Activated T-cell treated with anti-CD3 and anti-CD28 coated beads, Interleukin-2, amount 50 U/mL, for 24 hours (primary cell): Measurements from ENCODE around the gene RTN4.
A peak's percentile ranks its signal among the peaks of the same experiment; 100 is the strongest.
"Not testable (repeated sequence)": the region's sequence is repeated elsewhere in the genome, so short reads cannot be mapped to it uniquely, and the experiment has no call there.

Experiments
- DNase-seq: peaks from one replicate; pipeline ENCODE4 v3.0.0-alpha.2; 2020
- H3K27ac Mint-ChIP-seq: 2 replicates; pipeline ENCODE4 v1.8.0; 2020; ENCODE audit warnings: mild to moderate bottlenecking, mixed read lengths
- H3K27me3 Mint-ChIP-seq: 2 replicates; pipeline ENCODE4 v1.8.0; 2020; ENCODE audit warnings: mixed read lengths
- H3K36me3 Mint-ChIP-seq: 2 replicates; pipeline ENCODE4 v1.8.0; 2020; ENCODE audit warnings: low read depth, mixed read lengths
- H3K4me1 Mint-ChIP-seq: 2 replicates; pipeline ENCODE4 v1.8.0; 2020; ENCODE audit warnings: low read depth, mixed read lengths
- H3K4me3 Mint-ChIP-seq: 2 replicates; pipeline ENCODE4 v1.8.0; 2020; ENCODE audit warnings: mild to moderate bottlenecking, moderate library complexity, mixed read lengths
- H3K9me3 Mint-ChIP-seq: 2 replicates; pipeline ENCODE4 v1.8.0; 2020; ENCODE audit warnings: mixed read lengths

The RTN4 gene, protein sequence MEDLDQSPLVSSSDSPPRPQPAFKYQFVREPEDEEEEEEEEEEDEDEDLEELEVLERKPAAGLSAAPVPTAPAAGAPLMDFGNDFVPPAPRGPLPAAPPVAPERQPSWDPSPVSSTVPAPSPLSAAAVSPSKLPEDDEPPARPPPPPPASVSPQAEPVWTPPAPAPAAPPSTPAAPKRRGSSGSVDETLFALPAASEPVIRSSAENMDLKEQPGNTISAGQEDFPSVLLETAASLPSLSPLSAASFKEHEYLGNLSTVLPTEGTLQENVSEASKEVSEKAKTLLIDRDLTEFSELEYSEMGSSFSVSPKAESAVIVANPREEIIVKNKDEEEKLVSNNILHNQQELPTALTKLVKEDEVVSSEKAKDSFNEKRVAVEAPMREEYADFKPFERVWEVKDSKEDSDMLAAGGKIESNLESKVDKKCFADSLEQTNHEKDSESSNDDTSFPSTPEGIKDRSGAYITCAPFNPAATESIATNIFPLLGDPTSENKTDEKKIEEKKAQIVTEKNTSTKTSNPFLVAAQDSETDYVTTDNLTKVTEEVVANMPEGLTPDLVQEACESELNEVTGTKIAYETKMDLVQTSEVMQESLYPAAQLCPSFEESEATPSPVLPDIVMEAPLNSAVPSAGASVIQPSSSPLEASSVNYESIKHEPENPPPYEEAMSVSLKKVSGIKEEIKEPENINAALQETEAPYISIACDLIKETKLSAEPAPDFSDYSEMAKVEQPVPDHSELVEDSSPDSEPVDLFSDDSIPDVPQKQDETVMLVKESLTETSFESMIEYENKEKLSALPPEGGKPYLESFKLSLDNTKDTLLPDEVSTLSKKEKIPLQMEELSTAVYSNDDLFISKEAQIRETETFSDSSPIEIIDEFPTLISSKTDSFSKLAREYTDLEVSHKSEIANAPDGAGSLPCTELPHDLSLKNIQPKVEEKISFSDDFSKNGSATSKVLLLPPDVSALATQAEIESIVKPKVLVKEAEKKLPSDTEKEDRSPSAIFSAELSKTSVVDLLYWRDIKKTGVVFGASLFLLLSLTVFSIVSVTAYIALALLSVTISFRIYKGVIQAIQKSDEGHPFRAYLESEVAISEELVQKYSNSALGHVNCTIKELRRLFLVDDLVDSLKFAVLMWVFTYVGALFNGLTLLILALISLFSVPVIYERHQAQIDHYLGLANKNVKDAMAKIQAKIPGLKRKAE

DNA sequence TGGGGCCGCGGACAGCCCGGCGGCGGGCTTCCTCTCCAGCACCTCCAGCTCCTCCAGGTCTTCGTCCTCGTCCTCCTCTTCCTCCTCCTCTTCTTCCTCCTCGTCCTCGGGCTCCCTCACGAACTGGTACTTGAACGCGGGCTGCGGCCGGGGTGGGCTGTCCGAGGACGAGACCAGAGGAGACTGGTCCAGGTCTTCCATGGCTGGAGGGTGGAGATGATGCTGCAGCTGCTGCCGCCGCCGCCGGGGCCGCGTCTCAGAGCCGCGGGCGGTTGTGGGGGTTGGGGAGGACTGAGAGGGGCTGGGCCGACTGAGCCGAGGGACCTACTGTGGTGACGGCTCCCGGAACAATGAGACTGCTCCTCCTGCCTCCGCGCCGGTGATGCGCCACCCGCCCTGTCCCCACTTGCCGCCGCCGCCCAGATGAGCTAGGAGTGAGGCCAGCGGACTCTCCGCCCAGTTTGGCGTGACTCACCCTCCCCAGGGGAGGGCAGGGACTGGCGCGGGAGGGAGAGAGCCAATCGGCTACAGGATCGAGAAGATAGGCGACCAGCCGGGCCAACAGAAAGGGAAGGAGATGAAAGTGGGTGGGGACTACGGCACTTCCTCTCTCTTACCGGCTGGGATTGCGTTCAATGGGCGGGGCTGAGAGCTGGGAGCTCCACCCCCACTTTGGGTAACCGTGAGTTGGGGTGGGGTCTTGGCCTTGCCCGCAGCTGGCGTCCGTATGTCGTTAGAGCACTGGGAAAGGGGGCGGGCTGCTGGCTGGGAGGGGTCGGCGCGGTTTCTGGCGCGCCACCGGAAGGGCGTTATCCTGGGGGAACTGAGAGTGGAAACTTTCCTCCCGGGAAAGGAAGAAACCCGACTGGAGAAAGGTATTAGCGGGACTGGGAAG is at the start of gene RTN4:
RTN4 (minus strand) TSS at position 352 of the 895 bp plus-strand sequence; CDS start at position 201, 151 bp downstream.
- H3K4me3 Mint-ChIP-seq, result peak within 1 kb of the TSS; percentile 100
- H3K36me3 Mint-ChIP-seq, result peaks cover 24% of the 10 kb centered on the region
- H3K27me3 Mint-ChIP-seq, result no peaks in the 10 kb centered on the region
- H3K9me3 Mint-ChIP-seq, result no peaks in the 10 kb centered on the region
- H3K27ac Mint-ChIP-seq, result peak within 1 kb of the TSS; percentile 100
- peaks cover 62% of the 10 kb centered on the region for H3K4me1 Mint-ChIP-seq
- DNase-seq, result peak; percentile 98

DNA sequence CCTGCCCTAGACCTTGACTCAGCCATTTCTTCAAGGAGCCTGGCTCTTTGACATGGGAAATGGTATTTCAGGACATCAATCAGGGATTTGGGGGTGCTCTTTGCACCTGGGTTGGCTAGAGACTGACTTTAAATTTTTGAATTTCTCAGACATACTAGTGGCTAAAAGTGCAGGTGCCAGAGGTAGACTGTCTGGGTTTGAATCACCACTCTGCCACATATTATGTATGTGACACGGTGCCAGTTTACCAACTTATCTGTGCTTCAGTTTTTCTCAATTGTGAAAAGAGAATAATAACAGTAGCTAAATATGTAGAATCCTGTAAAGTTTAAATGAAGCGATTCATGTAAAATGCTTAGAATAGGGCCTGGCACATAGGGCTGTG is 49.2 kb upstream of the RTN4 start:
- Mint-ChIP-seq H3K4me3 (no peak overlapping the region), H3K36me3 (no peaks in the 10 kb centered on the region), H3K27me3 (no peaks in the 10 kb centered on the region), H3K27ac (peak overlapping the region; percentile 76), H3K4me1 (peaks cover 16% of the 10 kb centered on the region), H3K9me3 (no peaks in the 10 kb centered on the region)
- no peak for DNase-seq

DNA sequence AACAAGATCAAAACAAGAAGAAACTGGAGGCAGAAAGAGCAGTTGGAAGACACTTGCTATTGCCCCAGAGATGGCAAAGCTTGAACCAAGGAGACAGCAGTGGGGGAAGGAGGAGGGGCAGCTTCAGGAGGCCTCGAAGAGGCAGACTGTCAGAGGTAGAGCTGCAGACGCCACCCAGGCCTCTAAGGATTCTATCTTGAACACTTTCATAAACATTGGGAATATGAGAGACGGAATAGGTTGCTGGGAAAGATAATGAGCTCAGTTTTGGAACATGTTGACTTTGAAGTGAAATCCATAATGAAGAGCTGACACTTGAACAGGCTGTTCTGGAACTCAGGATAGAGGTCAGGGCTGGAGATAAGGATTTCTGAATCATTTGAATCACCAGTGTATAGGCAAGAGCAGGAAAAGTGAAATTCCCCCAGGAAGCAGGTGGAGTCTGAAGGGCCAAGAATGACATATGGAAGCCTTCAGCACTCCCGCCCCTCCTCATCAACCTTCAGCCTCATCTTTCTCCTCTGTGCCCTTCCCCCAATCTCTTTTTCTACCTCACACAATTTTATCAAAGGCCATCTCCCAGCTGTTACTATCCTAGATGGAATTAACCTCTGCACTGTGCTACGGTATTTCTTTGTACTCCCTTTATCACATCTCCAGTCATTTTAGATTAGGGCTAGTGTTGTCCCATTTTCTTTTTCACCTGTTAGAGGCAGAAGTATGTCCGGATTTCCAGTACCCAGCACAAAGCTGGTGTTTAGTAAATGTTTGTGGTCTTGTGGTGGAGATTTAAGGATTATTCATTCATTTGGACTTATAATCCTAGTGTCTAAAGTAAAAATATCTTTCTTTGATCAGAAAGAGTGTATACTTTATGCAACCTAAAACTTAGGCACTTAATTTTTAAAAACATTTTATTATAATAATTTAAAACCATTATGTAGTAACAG is 47.5 kb upstream of the RTN4 start:
- Mint-ChIP-seq H3K4me3 (no peak overlapping the region), H3K36me3 (no peaks in the 10 kb centered on the region), H3K4me1 (peaks cover 16% of the 10 kb centered on the region), H3K9me3 (no peaks in the 10 kb centered on the region), H3K27me3 (no peaks in the 10 kb centered on the region), H3K27ac (no peak overlapping the region)
- DNase-seq, result no peak

DNA sequence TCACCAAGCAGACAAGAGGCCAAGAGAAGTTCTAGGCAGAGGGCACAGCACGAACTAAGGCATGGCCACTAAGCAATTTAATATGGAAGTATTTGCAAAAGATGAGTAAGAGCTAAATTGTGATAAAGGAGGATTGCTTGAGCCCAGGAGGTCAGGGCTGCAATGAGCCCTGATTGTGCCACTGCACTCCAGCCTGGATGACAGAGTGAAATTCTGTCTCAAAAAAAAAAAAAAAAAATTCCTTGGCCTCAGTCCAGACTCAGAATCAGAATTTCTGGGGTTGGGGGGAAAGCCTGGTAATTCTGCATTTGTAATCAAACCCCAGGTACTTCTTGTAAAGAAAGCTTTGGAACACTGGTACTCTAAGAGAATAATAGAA is 46.8 kb upstream of the RTN4 start:
- H3K4me1 Mint-ChIP-seq, result peaks cover 20% of the 10 kb centered on the region
- no peak overlapping the region for H3K4me3 Mint-ChIP-seq
- no peaks in the 10 kb centered on the region for H3K36me3 Mint-ChIP-seq
- no peaks in the 10 kb centered on the region for H3K27me3 Mint-ChIP-seq
- H3K27ac Mint-ChIP-seq, result no peak overlapping the region
- H3K9me3 Mint-ChIP-seq, result no peaks in the 10 kb centered on the region
- DNase-seq, result no peak

DNA sequence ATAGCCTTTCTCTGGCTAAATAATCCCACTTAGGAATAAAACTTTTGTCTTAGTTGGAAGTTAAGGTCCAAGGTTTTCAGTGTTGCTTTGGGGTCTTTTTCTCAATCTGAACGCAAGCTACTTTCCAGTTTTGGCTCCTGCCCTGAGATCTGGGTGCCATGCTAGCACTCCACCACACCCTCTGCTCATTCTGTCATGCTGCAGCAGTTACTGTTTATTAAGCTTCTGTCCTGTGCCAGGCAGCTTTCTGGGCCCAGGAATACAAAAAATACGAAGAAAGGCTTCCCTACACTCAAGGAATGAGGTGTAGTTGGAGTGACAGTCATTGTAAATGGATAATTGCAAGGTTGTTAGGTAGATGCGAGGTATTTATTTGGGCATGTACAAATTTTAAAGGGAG is 46.3 kb upstream of the RTN4 start:
- Mint-ChIP-seq H3K36me3 (no peaks in the 10 kb centered on the region), H3K4me3 (no peak overlapping the region), H3K9me3 (no peaks in the 10 kb centered on the region), H3K27ac (no peak overlapping the region), H3K27me3 (no peaks in the 10 kb centered on the region), H3K4me1 (peaks cover 20% of the 10 kb centered on the region)
- DNase-seq, result no peak

DNA sequence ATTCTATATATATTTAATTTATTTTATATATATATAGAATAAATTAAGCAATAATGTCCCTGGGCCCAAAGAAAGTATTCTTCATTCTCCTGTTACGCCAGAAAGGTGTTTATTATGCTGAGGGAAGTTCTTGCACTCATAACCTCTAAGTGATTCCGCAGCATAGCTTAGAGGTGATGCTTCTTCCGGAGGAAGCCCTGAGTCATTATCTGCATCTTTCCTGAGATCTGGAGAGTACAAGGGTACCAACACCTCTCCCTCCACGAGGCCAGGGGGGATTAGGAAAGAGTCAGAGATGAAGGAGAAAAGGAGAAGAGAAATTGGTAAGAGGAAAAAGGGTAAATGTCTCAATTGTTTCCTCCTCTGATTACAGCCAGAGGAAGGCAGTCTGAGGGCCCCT is 43.1 kb upstream of the RTN4 start:
- Mint-ChIP-seq H3K27ac (no peak overlapping the region), H3K4me1 (peaks cover 6% of the 10 kb centered on the region), H3K36me3 (no peaks in the 10 kb centered on the region), H3K9me3 (no peaks in the 10 kb centered on the region), H3K27me3 (no peaks in the 10 kb centered on the region), H3K4me3 (no peak overlapping the region)
- no peak for DNase-seq

DNA sequence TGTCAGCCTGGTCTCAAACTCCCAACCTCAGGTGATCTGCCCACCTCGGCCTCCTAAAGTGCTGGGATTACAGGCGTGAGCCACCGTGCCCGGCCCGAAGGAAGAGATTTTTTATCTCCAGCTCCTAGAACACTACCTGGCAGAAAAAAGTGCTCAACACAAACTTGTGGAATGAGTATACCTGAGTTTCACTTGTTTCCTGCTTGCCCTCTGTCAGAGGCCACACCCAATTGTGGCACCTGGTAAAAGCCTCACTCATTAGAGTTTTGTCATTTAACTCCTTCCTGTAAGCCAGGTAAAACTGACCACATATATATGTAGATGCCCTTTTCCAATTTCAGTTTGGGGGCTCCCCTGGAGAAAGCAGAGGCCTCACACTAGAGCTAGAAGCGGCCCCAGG is 42.2 kb upstream of the RTN4 start:
- H3K36me3 Mint-ChIP-seq, result no peaks in the 10 kb centered on the region
- no peak for DNase-seq
- H3K27ac Mint-ChIP-seq, result no peak overlapping the region
- peaks cover 6% of the 10 kb centered on the region for H3K4me1 Mint-ChIP-seq
- no peak overlapping the region for H3K4me3 Mint-ChIP-seq
- H3K9me3 Mint-ChIP-seq, result no peaks in the 10 kb centered on the region
- H3K27me3 Mint-ChIP-seq, result no peaks in the 10 kb centered on the region

DNA sequence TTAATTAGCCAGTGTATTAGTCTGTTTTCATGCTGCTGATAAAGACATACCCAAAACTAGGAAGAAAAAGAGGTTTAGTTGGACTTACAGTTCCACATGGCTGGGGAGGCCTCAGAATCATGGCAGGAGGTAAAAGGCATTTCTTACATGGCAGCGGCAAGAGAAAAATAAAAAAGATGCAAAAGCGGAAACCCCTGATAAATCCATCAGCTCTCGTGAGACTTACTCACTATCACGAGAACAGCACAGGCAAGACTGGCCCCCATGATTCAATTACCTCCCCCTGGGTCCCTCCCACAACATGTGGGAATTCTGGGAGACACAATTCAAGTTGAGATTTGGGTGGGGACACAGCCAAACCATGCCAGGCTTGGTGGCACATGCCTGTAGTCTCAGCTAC is 41.4 kb upstream of the RTN4 start:
- H3K9me3 Mint-ChIP-seq, H3K27me3 Mint-ChIP-seq, H3K4me1 Mint-ChIP-seq, H3K27ac Mint-ChIP-seq, DNase-seq, H3K36me3 Mint-ChIP-seq, H3K4me3 Mint-ChIP-seq: not testable (repeated sequence)

DNA sequence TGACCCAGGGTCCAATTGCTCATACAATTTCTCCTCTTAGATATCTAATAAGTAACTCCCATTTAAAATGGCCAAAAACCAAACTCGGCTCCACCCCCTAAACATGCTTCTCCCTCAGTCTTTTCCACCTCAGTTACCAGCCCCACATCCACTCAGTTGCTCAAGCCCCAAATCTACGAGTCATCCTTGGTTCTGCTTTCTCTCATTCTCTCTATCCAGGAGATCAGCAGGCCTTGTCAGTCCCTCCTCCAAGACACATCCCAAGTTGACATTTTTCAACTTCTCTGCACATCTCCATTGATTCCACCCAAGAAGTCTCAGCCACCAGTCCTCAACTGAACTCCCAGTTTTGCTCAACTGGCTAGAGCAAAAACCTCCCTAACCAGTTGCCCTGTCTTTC is 40.5 kb upstream of the RTN4 start:
- H3K27ac Mint-ChIP-seq, result no peak overlapping the region
- no peaks in the 10 kb centered on the region for H3K27me3 Mint-ChIP-seq
- peaks cover 6% of the 10 kb centered on the region for H3K4me1 Mint-ChIP-seq
- H3K9me3 Mint-ChIP-seq, result no peaks in the 10 kb centered on the region
- no peaks in the 10 kb centered on the region for H3K36me3 Mint-ChIP-seq
- no peak overlapping the region for H3K4me3 Mint-ChIP-seq
- DNase-seq, result no peak

DNA sequence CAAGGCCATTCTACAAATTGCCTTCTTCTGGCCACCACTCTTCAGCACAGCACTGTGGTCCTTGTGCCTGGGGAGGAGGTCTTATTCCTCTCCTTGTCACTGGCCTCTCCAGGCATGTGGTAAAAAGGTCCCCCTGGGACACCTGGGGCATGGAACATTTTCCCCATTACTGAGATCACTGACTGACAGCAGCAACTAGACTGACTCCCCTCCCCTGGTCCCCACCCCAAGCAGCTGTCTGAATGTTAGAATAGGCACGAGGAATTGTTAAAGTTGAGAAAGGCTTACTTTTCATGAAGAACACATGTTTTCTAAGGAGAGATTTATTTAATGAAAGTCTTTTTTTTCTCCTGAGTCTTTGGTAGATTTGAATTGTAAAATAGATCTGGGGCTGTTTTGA is 39.5 kb upstream of the RTN4 start:
- Mint-ChIP-seq H3K27ac (no peak overlapping the region), H3K4me3 (no peak overlapping the region), H3K27me3 (no peaks in the 10 kb centered on the region), H3K9me3 (no peaks in the 10 kb centered on the region), H3K4me1 (peaks cover 6% of the 10 kb centered on the region), H3K36me3 (no peaks in the 10 kb centered on the region)
- DNase-seq, result no peak

DNA sequence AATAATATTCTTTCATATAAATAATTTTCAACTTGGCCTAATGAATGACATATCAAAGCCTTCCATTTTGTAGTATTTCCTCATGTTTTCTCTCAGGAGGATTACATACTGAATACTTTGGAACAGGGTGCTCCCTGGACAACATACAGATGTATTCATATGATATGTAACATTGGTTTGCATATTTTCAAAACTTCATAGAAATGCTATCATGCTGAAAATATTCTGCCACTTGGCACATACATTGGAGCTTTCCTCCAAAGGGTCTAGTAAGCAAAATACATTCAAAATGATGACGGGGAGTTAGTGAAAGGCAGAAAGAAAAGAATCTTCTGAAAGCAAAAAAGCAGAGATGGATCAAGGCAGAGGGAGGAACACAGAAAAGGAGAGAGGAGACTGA is 38.1 kb upstream of the RTN4 start:
- Mint-ChIP-seq H3K4me1 (peaks cover 6% of the 10 kb centered on the region), H3K9me3 (no peaks in the 10 kb centered on the region), H3K4me3 (no peak overlapping the region), H3K36me3 (no peaks in the 10 kb centered on the region), H3K27ac (no peak overlapping the region), H3K27me3 (no peaks in the 10 kb centered on the region)
- no peak for DNase-seq

DNA sequence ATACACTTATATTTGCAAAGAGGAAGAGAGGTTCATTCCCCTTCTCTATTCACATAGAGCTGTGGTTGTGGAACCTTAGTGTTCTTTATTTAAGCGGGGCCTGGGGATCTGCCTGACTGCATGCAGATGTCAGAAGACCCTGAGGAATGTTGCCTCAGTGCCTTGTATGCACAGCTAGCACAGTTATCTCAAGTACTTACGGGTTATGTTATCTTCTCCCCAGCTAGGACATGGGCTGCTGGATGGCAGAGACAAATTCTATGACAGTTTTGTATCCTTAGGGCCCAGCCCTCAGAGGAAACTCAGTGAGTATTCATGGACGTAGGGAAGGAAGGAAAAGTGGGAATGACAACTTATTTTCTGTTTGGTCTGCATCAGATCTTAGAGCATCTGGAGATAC is 37.7 kb upstream of the RTN4 start:
- Mint-ChIP-seq H3K27me3 (no peaks in the 10 kb centered on the region), H3K4me1 (peaks cover 6% of the 10 kb centered on the region), H3K36me3 (no peaks in the 10 kb centered on the region), H3K4me3 (no peak overlapping the region), H3K9me3 (no peaks in the 10 kb centered on the region), H3K27ac (no peak overlapping the region)
- DNase-seq, result no peak

DNA sequence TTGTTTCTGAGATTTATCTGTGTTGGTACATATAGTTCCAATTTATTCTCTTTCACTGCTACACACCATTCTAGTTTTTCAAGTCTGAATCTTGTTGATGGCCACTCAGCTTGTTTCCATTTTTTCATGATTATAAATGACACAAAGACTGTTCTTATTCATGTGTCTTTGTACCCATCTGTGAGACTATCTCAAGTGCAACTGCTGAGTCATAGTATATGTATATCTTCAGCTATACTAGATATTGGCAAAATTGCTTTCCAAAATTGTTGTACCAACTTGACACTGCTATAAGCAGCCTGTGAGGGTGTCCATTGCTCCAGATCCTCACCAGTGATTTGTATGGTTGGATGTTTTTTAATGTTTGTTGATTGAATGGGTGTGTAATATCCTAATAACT is 37.2 kb upstream of the RTN4 start:
- H3K27me3 Mint-ChIP-seq, result no peaks in the 10 kb centered on the region
- no peaks in the 10 kb centered on the region for H3K9me3 Mint-ChIP-seq
- H3K27ac Mint-ChIP-seq, result no peak overlapping the region
- peaks cover 3% of the 10 kb centered on the region for H3K4me1 Mint-ChIP-seq
- H3K4me3 Mint-ChIP-seq, result no peak overlapping the region
- DNase-seq, result no peak
- no peaks in the 10 kb centered on the region for H3K36me3 Mint-ChIP-seq
